Glutamatergic neuron (in vitro differentiated cells): ENCODE results near the gene SFI1. TPM values are rescaled to one million over a fixed set of nuclear protein-coding genes. Genes with fewer than 3 reads are reported as not detected.

Experiments
- DNase-seq: peaks from one replicate; pipeline ENCODE4 v3.0.0; 2022
- H3K27ac Mint-ChIP-seq: one replicate; pipeline ENCODE4 v1.8.0; 2020; ENCODE audit warnings: mild to moderate bottlenecking, mixed read lengths, inconsistent platforms; ENCODE audit not compliant: unreplicated experiment
- H3K27me3 Mint-ChIP-seq: one replicate; pipeline ENCODE4 v1.8.0; 2020; ENCODE audit warnings: mild to moderate bottlenecking, moderate library complexity, mixed read lengths, inconsistent platforms; ENCODE audit not compliant: unreplicated experiment
- H3K36me3 Mint-ChIP-seq: one replicate; pipeline ENCODE4 v1.8.0; 2020; ENCODE audit warnings: mild to moderate bottlenecking, mixed read lengths, inconsistent platforms; ENCODE audit not compliant: unreplicated experiment
- H3K4me1 Mint-ChIP-seq: one replicate; pipeline ENCODE4 v1.8.0; 2020; ENCODE audit warnings: mild to moderate bottlenecking, low read depth, mixed read lengths, inconsistent platforms; ENCODE audit not compliant: unreplicated experiment
- H3K4me3 Mint-ChIP-seq: one replicate; pipeline ENCODE4 v1.8.0; 2020; ENCODE audit warnings: mild to moderate bottlenecking, mixed read lengths, inconsistent platforms; ENCODE audit not compliant: unreplicated experiment
- H3K9me3 Mint-ChIP-seq: one replicate; pipeline ENCODE4 v1.8.0; 2020; ENCODE audit warnings: mild to moderate bottlenecking, moderate library complexity, mixed read lengths, inconsistent platforms; ENCODE audit not compliant: unreplicated experiment
- CTCF ChIP-seq: fragments of 200-600 bp; sonication (generic); IDR thresholded peaks from one replicate; pipeline ENCODE4 v1.5.0; 2021; ENCODE audit not compliant: partially characterized antibody, unreplicated experiment
- total RNA-seq: library from RNA; stranded (reverse); fragmentation: NEBNext Ultra II Directional; extraction: Animal tissue kit (Norgen Biotek cat#: 25700); gene quantifications from one replicate; pipeline ENCODE4 v1.2.1, GENCODE V29; 2021; ENCODE audit not compliant: unreplicated experiment

The SFI1 gene
- total RNA-seq, 1 donor from 2014 or later: 48.7 TPM

- peak overlapping the region; percentile 94 for H3K27ac Mint-ChIP-seq
- TF ChIP-seq CTCF: no peak
- no peaks in the 10 kb centered on the region for H3K36me3 Mint-ChIP-seq
- DNase-seq: peak; percentile 87
- H3K4me3 Mint-ChIP-seq: peak overlapping the region; percentile 84
- peaks cover 3% of the 10 kb centered on the region for H3K9me3 Mint-ChIP-seq
- peaks cover 15% of the 10 kb centered on the region for H3K27me3 Mint-ChIP-seq
- peaks cover 19% of the 10 kb centered on the region for H3K4me1 Mint-ChIP-seq
Measured at GRCh38 chr22:31625661-31626426, 129.5 kb downstream of the SFI1 start.

- Mint-ChIP-seq H3K4me3 (peak overlapping the region; percentile 25), H3K4me1 (peaks cover 22% of the 10 kb centered on the region), H3K36me3 (no peaks in the 10 kb centered on the region), H3K27me3 (peaks cover 15% of the 10 kb centered on the region), H3K9me3 (peaks cover 5% of the 10 kb centered on the region), H3K27ac (peak overlapping the region; percentile 94)
- TF ChIP-seq CTCF: no peak
- DNase-seq: no peak
Measured at GRCh38 chr22:31626427-31627150, 130.3 kb downstream of the SFI1 start.

GRCh38 chr22:31627223-31627731 lies 130.9 kb downstream of the SFI1 start:
- H3K9me3 Mint-ChIP-seq: peaks cover 8% of the 10 kb centered on the region
- peak overlapping the region; percentile 94 for H3K27ac Mint-ChIP-seq
- H3K27me3 Mint-ChIP-seq: peaks cover 18% of the 10 kb centered on the region
- DNase-seq: no peak
- TF ChIP-seq CTCF: no peak
- no peak overlapping the region for H3K4me3 Mint-ChIP-seq
- H3K4me1 Mint-ChIP-seq: peaks cover 22% of the 10 kb centered on the region
- H3K36me3 Mint-ChIP-seq: no peaks in the 10 kb centered on the region

GRCh38 chr22:31628362-31628761 lies 132.0 kb downstream of the SFI1 start:
- no peak overlapping the region for H3K27ac Mint-ChIP-seq
- H3K9me3 Mint-ChIP-seq: peaks cover 8% of the 10 kb centered on the region
- no peak overlapping the region for H3K4me3 Mint-ChIP-seq
- H3K4me1 Mint-ChIP-seq: peaks cover 22% of the 10 kb centered on the region
- DNase-seq: no peak
- H3K27me3 Mint-ChIP-seq: peaks cover 16% of the 10 kb centered on the region
- TF ChIP-seq CTCF: no peak
- H3K36me3 Mint-ChIP-seq: no peaks in the 10 kb centered on the region
